Sigmoid colon (tissue), 7 donors: ENCODE measurements around the gene FGFBP3. TPM values are rescaled to one million over a fixed set of nuclear protein-coding genes. Genes with fewer than 3 reads are reported as not detected.

Experiments used
- DNase-seq: peaks from one replicate; pipeline ENCODE4 v3.0.0-alpha.2; 2019
- H3K27ac ChIP-seq, 4 donors: fragments of 200-600 bp; sonication (generic); one replicate each; pipeline ENCODE4 v1.5.1; 2016 to 2019; ENCODE audit warnings: mild to moderate bottlenecking in 1 of 4
- H3K27me3 ChIP-seq, 3 donors: fragments of 200-600 bp; sonication (generic); one replicate each; pipeline ENCODE4 v1.5.1; 2019; ENCODE audit warnings: mild to moderate bottlenecking in 1 of 3
- H3K36me3 ChIP-seq, 4 donors: fragments of 200-600 bp; sonication (generic); one replicate each; pipeline ENCODE4 v1.5.1; 2016 to 2019
- H3K4me1 ChIP-seq, 4 donors: fragments of 200-600 bp; sonication (generic); one replicate each; pipeline ENCODE4 v1.5.1; 2017 to 2019
- H3K4me3 ChIP-seq, 4 donors: fragments of 200-600 bp; sonication (generic); one replicate each; pipeline ENCODE4 v1.5.1; 2017 to 2019; ENCODE audit warnings: mild to moderate bottlenecking in 2 of 4, moderate library complexity in 1 of 4
- H3K9me3 ChIP-seq, 4 donors: fragments of 200-600 bp in 3 of 4; sonication (generic) in 3 of 4; one replicate each; pipeline versions ENCODE4 v1.5.1 to v1.6.1; 2013 to 2019
- EP300 ChIP-seq, 4 donors: sonication (generic); formaldehyde crosslinking; IDR thresholded peaks; one replicate each; pipeline ENCODE4 v1.6.1; 2017; ENCODE audit warnings: antibody characterized with exemption in 4 of 4
- POLR2A ChIP-seq, 2 donors: fragments of 450-650 bp; IDR thresholded peaks; one replicate each; pipeline ENCODE4 v1.6.1; 2016; ENCODE audit warnings: antibody characterized with exemption in 2 of 2, mild to moderate bottlenecking in 2 of 2, moderate library complexity in 2 of 2
- POLR2AphosphoS5 ChIP-seq, 4 donors: sonication (generic); formaldehyde crosslinking; IDR thresholded peaks; one replicate each; pipeline ENCODE4 v1.6.1; 2017; ENCODE audit warnings: antibody characterized with exemption in 4 of 4
- WGBS, 2 donors: extraction: QIAGEN DNeasy Blood & Tissue Kit; methylation state at CpG; one replicate each; pipeline ENCODE4 v1.1.7; 2013; 5-methylcytosine and 5-hydroxymethylcytosine counted together
- intact Hi-C: fragments of 100-400 bp; cut with DNase I; formaldehyde crosslinking; loops from one replicate; pipeline ENCODE4 v1.15.1; 2023
- polyA plus RNA-seq, 3 donors: library from polyadenylated mRNA; stranded (reverse); fragments of 200-250 nt; gene quantifications; one replicate each; pipeline ENCODE4 v1.2.3, GENCODE V29; 2013
- total RNA-seq, 4 donors: library from RNA; depleted of rRNA; stranded (reverse); fragments of >200 nt; gene quantifications; one replicate each; pipeline ENCODE4 v1.1.0, GENCODE V29; 2016
- TF ChIP-seq, protein P1 (sequence below), 4 experiments: fragments of 450-650 bp in 3 of 4; fragments of 200-600 bp in 1 of 4; IDR thresholded peaks; one replicate each; pipeline ENCODE4 v1.5.1; 2016 to 2019; ENCODE audit warnings: antibody characterized with exemption in 4 of 4, mild to moderate bottlenecking in 3 of 4, moderate library complexity in 2 of 4
- donor health status: healthy with polysubstance abuse.
- donor health status: Bipolar disorder and iron deficiency.
- donor health status: healthy.

FGFBP3 gene
- total and polyA plus RNA-seq, 7 donors: 0.16 to 1.2 (median 0.65) TPM; not detected in 1

DNA sequence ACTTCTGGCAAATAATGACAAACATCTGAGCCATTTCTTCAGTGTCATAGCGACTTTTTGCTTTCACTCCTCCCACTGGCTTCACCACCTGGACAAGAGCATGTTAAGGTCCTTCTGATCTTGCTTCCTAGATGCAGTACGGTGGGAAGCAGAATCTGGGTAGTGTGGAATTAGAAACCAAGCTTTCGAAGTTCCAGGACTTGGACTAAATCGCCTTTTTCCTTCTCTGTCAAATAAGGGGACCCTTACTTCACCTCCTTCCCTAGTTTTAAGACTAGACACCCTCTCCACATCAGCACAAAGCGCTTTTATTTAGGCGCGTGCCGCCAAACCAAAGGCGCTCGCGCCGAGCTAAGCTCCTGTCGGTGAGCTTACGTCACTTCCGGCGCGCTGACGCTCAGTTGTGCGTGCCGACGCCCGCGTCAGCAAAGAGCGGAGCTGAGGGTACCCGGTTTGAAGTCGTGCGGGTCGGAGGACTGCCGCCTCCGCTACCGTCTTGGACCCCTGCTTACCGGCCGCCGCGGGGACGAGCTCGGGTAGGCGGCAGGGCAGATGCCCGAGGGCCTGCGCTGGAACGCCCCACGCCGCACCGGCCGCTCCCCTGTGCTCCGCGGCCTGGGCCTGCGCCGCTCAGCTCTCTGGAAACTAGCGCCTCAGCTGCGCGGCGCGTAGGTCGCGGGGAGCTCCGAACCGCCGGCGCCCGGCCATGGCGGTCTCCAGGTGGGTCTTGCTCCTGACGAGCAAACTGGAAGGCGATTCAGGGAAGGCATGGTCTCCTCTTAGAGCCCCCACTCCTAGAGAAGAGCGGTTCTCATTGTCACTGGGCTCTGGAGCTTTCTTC is 14.3 kb upstream of the FGFBP3 start, which contains the start of gene BTAF1:
Gene BTAF1, plus strand, starts transcription at position 400 of the 841 bp plus-strand sequence. Its CDS starts 307 bp downstream, at position 707.
- H3K36me3 ChIP-seq: no peaks in the 10 kb centered on the region
- WGBS, 2 donors: 0% methylated on average over 65 of the region's 65 CpGs
- no peaks in the 10 kb centered on the region for H3K9me3 ChIP-seq
- peak within 1 kb of the TSS; percentile 97 for H3K27ac ChIP-seq
- TF ChIP-seq, protein P1, sequence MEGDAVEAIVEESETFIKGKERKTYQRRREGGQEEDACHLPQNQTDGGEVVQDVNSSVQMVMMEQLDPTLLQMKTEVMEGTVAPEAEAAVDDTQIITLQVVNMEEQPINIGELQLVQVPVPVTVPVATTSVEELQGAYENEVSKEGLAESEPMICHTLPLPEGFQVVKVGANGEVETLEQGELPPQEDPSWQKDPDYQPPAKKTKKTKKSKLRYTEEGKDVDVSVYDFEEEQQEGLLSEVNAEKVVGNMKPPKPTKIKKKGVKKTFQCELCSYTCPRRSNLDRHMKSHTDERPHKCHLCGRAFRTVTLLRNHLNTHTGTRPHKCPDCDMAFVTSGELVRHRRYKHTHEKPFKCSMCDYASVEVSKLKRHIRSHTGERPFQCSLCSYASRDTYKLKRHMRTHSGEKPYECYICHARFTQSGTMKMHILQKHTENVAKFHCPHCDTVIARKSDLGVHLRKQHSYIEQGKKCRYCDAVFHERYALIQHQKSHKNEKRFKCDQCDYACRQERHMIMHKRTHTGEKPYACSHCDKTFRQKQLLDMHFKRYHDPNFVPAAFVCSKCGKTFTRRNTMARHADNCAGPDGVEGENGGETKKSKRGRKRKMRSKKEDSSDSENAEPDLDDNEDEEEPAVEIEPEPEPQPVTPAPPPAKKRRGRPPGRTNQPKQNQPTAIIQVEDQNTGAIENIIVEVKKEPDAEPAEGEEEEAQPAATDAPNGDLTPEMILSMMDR (IDR thresholded peaks at IDR 0.05): no peak
- TF ChIP-seq POLR2A (IDR thresholded peaks at IDR 0.05) (peak; percentile 88), POLR2AphosphoS5 (IDR thresholded peaks at IDR 0.05) (peak; percentile 98 to 99 (median 98)), EP300 (IDR thresholded peaks at IDR 0.05) (peak in 2 of 4 donors; percentile 19 to 48)
- peak; percentile 95 for DNase-seq
- H3K27me3 ChIP-seq: no peaks in the 10 kb centered on the region
- intact Hi-C loops: loop anchor here (5.0 to 10.0 kb wide), 2 partner anchors 121 to 429 kb away; no protein-coding TSS in a partner anchor
- H3K4me1 ChIP-seq: peaks cover 0 to 38% (median 22%) of the 10 kb centered on the region in 4 donors
- H3K4me3 ChIP-seq: peak within 1 kb of the TSS; percentile 76 to 90 (median 82)

DNA sequence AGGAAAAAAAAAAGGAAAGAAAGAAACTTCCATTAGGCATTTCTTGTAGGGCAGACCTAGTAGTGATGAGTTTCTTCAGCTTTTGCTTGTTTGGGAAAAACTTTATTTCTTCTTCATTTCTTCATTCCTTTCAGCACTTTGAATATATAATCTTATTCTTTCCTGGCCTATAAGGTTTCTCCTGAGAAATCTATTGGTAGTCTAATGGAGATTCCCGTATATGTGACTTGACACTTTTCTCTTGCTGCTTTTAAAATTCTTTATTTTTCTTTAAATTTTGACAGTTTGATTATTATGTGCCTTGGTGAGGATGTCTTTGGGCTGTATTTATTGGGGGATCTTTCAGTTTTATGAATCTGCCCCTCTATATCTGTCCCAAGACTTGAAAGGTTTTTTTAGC is 10.4 kb upstream of the FGFBP3 start:
- no peak for TF ChIP-seq EP300 (IDR thresholded peaks at IDR 0.05)
- Histone ChIP-seq H3K4me1 (peaks cover 0 to 11% (median 4%) of the 10 kb centered on the region in 4 donors), H3K36me3 (no peaks in the 10 kb centered on the region), H3K9me3 (no peaks in the 10 kb centered on the region), H3K27me3 (no peaks in the 10 kb centered on the region), H3K27ac (no peak overlapping the region), H3K4me3 (no peak overlapping the region)
- no peak for DNase-seq
- whole genome bisulfite sequencing, 2 donors: 96 to 100% methylated on average over 1 of the region's 1 CpG
- intact Hi-C loops: loop anchor here (5.0 to 10.0 kb wide), 3 partner anchors 117 to 425 kb away; no protein-coding TSS in a partner anchor

DNA sequence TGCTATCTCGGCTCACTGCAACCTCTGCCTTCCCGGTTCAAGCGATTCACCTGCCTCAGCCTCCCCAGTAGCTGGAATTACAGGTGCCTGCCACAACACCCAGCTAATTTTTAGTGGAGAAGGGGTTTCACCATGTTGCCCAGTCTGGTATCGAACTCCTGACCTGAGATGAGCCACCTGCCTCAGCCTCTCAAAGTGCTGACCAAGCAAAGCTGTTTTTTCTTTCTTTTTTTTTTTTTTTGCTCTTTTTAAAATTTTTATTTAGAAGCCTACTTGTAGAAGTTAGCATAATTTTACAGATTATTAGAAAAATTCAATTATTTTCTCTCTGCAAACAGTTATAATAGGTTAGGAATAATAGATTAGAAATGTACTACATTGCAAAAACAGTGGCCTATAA is 1.2 kb upstream of the FGFBP3 start:
- 72 to 92% methylated on average over 4 of the region's 4 CpGs for WGBS, 2 donors
- H3K27me3 ChIP-seq: no peaks in the 10 kb centered on the region
- no peaks in the 10 kb centered on the region for H3K36me3 ChIP-seq
- TF ChIP-seq POLR2AphosphoS5 (IDR thresholded peaks at IDR 0.05): no peak
- no peak overlapping the region for H3K4me3 ChIP-seq
- intact Hi-C loops: loop anchor here (10.0 kb wide), 1 partner anchor 156 kb away; no protein-coding TSS in a partner anchor
- H3K4me1 ChIP-seq: peaks cover 0 to 9% (median 6%) of the 10 kb centered on the region in 4 donors
- no peak overlapping the region for H3K27ac ChIP-seq
- DNase-seq: no peak
- no peaks in the 10 kb centered on the region for H3K9me3 ChIP-seq

DNA sequence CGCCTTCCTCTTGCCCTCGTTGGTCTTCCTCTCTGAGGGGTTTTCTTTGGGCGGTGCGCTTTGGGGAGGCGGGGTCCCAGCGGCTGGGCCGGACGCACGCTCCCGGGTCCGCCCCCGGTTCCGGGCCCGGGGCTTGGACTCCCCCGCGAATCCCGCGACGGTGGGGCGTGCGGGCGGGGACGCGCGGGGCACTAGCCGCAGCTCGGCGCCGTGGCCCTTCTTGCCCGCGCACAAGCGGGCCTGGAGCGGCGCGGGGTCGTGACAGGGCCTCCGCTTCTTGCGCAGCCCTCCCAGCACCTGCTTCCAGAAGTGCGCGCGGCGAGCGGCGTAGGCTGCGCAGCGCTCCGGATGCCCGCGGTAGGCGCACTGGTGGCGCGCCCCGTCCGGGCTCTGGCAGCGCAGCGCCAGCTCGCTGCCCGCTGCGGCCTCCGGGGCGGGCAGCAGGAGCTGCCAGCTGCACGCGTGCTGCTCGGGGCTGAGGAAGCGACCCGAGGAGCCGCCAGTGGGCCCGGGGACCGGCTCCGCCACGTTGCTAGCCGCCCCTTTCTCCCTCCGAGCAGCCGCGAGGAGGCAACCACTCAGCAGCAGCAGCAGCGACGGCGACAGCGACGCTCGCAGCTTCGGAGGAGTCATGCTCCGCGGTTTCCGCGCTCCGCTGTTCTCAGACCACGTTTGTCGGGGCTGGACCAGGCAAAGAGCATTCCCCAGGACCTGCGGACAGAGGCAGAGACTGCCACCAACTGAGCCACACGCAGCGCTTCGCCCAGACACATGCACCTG is 759 bp downstream of the FGFBP3 start:
- DNase-seq: peak; percentile 82
- Histone ChIP-seq H3K4me3 (peak overlapping the region; percentile 60 to 85 (median 72)), H3K27me3 (no peaks in the 10 kb centered on the region), H3K36me3 (no peaks in the 10 kb centered on the region), H3K9me3 (no peaks in the 10 kb centered on the region), H3K4me1 (peaks cover 0 to 9% (median 6%) of the 10 kb centered on the region in 4 donors), H3K27ac (peak overlapping the region; percentile 65 to 74 (median 70))
- intact Hi-C loops: loop anchor here (5.0 to 10.0 kb wide), 3 partner anchors 54 to 504 kb away; partner anchors contain the start of gene PPP1R3C
- 0% methylated on average over 93 of the region's 93 CpGs for WGBS, 2 donors
- TF ChIP-seq, protein P1 (IDR thresholded peaks at IDR 0.05): peak in 1 of 4 experiments; percentile 9
- TF ChIP-seq POLR2A (IDR thresholded peaks at IDR 0.05): no peak
- TF ChIP-seq POLR2AphosphoS5 (IDR thresholded peaks at IDR 0.05): peak in 1 of 4 donors; percentile 22

DNA sequence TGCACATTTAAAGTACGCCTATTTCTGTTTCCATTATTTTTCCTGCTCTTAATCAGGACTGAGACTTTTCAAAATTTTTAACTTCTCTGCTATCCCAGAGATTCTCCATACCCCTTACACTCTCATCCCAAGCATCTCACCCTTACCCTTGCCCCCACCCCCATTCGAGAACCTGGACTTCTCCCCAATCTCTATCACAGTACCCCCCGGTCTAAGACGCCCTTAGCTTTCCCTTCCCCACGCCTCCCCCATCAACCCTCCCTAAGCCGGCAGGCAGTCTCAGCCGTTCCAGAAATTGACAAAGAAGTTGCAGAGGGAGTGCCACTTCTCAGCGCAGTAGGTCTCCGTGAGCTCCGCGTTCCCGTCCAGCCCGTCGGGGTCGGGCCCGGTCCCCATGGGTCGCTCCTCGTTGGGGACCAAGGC is 1.4 kb downstream of the FGFBP3 start:
- H3K9me3 ChIP-seq: no peaks in the 10 kb centered on the region
- H3K4me3 ChIP-seq: peak overlapping the region; percentile 60 to 85 (median 72)
- 5 to 6% methylated on average over 18 of the region's 18 CpGs for WGBS, 2 donors
- no peak for TF ChIP-seq EP300 (IDR thresholded peaks at IDR 0.05)
- no peak for TF ChIP-seq POLR2A (IDR thresholded peaks at IDR 0.05)
- TF ChIP-seq, protein P1 (IDR thresholded peaks at IDR 0.05): no peak
- TF ChIP-seq POLR2AphosphoS5 (IDR thresholded peaks at IDR 0.05): no peak
- H3K27ac ChIP-seq: peak overlapping the region; percentile 65 to 74 (median 70)
- H3K27me3 ChIP-seq: no peaks in the 10 kb centered on the region
- DNase-seq: no peak
- intact Hi-C loops: loop anchor here (5.0 to 10.0 kb wide), 3 partner anchors 53 to 503 kb away; partner anchors contain the start of gene PPP1R3C
- peaks cover 0 to 9% (median 6%) of the 10 kb centered on the region in 4 donors for H3K4me1 ChIP-seq
- H3K36me3 ChIP-seq: no peaks in the 10 kb centered on the region
